ENCODE measurements around the gene FRMD1.

FRMD1 gene

GRCh38 chr6:168050225-168050880 is 28.7 kb downstream of the FRMD1 start:
- DNase-seq, result no peak
- in situ Hi-C loops (cut with HindIII; ENCODE audit: low pct_ligation_motif_present, low pct_unique_long_range_greater_than_20kb, low sequenced_read_pairs), result no loop called here

- in situ Hi-C loops (cut with HindIII; ENCODE audit: low pct_ligation_motif_present, low pct_unique_long_range_greater_than_20kb, low sequenced_read_pairs), result no loop called here
- DNase-seq, result no peak
Observed at GRCh38 chr6:168049706-168050224, 29.2 kb downstream of the FRMD1 start.

DNA sequence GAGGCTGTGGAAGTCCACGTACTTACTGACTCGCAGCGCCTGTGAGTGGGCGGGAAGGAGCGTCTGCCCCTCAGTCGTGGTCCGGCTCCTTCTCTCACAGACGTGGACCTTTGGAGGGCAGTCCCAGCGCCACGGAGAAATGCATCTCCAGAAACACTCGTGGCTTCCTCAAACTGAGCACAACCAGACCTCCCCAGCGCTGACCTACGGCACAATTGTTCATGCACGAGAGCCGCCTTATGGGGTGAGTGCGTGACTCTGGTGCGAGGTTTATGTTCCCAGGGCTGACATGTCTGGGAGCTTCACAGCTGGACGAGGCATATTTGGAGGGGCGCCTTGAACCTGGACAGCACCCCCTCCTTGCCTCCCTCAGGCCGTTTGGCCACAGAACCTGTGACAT is 29.7 kb downstream of the FRMD1 start:
- DNase-seq, result no peak
- in situ Hi-C loops (cut with HindIII; ENCODE audit: low pct_ligation_motif_present, low pct_unique_long_range_greater_than_20kb, low sequenced_read_pairs), result no loop called here

GRCh38 chr6:168048724-168049025 is 30.3 kb downstream of the FRMD1 start:
- no peak for DNase-seq
- in situ Hi-C loops (cut with HindIII; ENCODE audit: low pct_ligation_motif_present, low pct_unique_long_range_greater_than_20kb, low sequenced_read_pairs), result no loop called here

GRCh38 chr6:168047841-168048723 is 30.9 kb downstream of the FRMD1 start:
- in situ Hi-C loops (cut with HindIII; ENCODE audit: low pct_ligation_motif_present, low pct_unique_long_range_greater_than_20kb, low sequenced_read_pairs), result no loop called here
- no peak for DNase-seq

- in situ Hi-C loops (cut with HindIII; ENCODE audit: low pct_ligation_motif_present, low pct_unique_long_range_greater_than_20kb, low sequenced_read_pairs), result no loop called here
- no peak for DNase-seq
Observed at GRCh38 chr6:168046696-168047095, 32.3 kb downstream of the FRMD1 start.

GRCh38 chr6:168045706-168046620 is 33.0 kb downstream of the FRMD1 start:
- in situ Hi-C loops (cut with HindIII; ENCODE audit: low pct_ligation_motif_present, low pct_unique_long_range_greater_than_20kb, low sequenced_read_pairs), result no loop called here
- no peak for DNase-seq

DNA sequence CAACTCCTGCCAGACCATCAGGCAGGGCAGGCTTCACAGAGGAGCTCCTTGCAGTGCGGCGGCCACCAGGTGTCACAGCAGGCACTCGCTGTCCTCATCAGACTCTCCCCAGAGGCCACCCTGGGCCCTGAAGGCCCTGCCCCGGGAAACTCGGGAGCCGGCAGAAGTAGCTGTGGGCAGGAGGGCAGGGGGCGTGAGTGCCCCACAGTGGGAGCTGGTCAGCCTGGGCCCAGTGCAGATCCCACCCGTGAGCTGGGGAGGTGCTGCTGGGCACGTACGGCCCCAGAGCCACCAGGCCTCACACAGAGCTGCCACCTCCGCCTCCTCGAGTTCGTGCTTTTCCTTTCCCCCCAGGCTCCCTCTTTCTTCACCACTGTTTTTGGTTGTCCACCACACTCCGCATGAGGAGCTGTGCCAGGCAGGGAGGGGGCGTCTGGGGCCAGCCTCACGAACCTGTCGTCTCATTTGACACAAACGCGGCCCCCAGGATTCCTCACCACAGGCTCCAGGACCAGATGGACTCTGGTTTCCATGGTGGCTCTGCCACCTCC is 33.8 kb downstream of the FRMD1 start:
- in situ Hi-C loops (cut with HindIII; ENCODE audit: low pct_ligation_motif_present, low pct_unique_long_range_greater_than_20kb, low sequenced_read_pairs), result no loop called here
- no peak for DNase-seq

- in situ Hi-C loops (cut with HindIII; ENCODE audit: low pct_ligation_motif_present, low pct_unique_long_range_greater_than_20kb, low sequenced_read_pairs), result no loop called here
Observed at GRCh38 chr6:168044521-168045130, 34.4 kb downstream of the FRMD1 start.

DNA sequence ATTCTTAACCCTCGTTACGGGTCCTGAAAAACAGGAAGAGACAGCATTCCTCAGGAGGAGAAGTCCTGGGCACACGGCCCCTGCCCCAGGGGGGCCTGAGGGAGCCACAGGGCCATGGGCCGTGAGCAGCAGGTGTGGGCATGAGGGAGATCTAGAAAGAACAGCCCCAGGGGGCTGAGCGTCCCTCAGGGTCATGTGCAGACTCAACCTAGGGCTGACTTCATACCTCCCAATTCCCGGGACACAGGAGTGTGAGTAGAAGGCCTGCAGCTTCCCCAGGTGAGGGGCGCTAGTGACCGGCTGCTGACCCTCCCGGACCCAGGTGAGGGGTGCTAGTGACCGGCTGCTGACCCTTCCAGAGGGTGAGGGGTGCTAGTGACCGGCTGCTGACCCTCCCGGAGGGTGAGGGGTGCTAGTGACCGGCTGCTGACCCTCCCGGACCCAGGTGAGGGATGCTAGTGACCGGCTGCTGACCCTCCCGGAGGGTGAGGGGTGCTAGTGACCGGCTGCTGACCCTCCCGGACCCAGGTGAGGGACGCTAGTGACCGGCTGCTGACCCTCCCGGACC is 35.1 kb downstream of the FRMD1 start:
- DNase-seq, result no peak
- in situ Hi-C loops (cut with HindIII; ENCODE audit: low pct_ligation_motif_present, low pct_unique_long_range_greater_than_20kb, low sequenced_read_pairs), result no loop called here

More at GRCh38 chr6:168044521-168045130, 34.4 kb downstream of the FRMD1 start:
- no peak for DNase-seq

GRCh38 chr6:168043193-168043847 is 35.7 kb downstream of the FRMD1 start:
- no peak for DNase-seq
- in situ Hi-C loops (cut with HindIII; ENCODE audit: low pct_ligation_motif_present, low pct_unique_long_range_greater_than_20kb, low sequenced_read_pairs), result no loop called here

GRCh38 chr6:168042426-168043192 is 36.4 kb downstream of the FRMD1 start:
- in situ Hi-C loops (cut with HindIII; ENCODE audit: low pct_ligation_motif_present, low pct_unique_long_range_greater_than_20kb, low sequenced_read_pairs), result no loop called here

DNA sequence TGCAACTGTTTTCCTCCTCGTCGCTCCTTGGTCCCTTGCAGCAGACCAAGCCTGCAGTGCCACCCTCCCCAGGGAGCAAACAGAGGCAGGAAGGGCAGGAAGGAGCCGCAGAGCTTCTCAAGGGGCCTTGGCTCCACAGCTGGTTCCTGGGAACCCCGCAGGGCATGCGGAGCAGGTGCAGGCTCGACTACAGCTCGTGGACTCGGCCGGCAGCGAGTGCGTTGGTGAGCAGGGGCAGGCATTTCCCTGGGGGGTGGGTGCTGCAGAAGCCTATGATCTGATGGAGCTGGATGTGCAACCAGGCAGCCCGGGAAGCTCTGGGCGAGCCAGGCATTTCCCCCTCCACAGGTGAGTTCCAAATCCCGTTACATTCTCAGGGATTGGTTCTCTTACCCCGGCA is 37.1 kb downstream of the FRMD1 start:
- no peak for DNase-seq
- in situ Hi-C loops (cut with HindIII; ENCODE audit: low pct_ligation_motif_present, low pct_unique_long_range_greater_than_20kb, low sequenced_read_pairs), result no loop called here

More at GRCh38 chr6:168042426-168043192, 36.4 kb downstream of the FRMD1 start:
- DNase-seq, result no peak

DNA sequence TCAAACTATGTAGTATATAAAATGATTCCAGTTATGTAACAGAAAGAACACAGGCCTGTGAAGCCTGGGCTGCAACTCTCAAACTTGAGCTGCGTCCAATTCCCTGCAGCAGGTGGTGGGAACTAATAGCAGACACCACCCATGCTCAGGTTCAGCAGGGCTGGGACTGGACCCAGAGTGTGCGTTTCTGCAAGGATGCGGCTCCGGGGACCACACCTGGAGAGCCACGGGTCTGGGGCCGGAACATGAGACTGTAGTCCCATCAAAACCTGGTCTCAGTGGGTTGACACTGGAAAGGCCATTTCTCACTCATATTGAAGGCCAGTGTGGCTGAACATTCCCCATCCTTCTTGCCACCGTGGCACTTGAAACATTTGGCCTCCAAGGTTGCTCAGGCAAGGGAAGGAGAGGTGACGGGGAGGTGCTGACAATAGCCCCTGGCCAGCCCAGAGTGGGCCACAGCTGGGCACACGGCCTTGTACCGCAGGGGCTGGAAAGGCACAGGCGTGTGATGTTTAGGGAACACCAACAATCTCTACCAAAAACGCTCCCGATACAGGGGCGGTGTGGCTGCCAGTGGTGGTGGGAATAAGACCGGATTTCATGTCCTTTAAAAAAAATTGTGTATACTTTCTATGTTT is 38.0 kb downstream of the FRMD1 start:
- DNase-seq, result no peak
- in situ Hi-C loops (cut with HindIII; ENCODE audit: low pct_ligation_motif_present, low pct_unique_long_range_greater_than_20kb, low sequenced_read_pairs), result no loop called here

DNA sequence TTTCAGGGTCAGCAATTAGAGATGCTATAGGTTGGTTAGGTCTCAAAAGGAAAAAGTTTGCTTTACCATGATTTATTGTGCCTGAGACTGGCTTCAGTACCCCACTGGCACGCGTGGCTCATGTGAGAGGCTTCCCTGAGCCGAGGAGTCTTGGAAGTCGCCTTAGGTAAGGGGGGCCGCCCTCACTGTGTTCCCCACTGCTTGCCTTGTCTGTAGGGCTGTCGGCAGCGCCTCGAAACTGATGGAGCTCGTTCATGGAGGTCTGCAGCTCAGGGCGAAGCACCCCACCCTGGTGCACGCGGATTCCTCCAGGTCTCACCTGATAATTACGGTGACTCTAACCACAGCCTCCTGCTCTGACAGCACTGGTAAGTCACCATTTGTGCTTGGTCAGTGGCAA is 39.2 kb downstream of the FRMD1 start:
- DNase-seq, result no peak

DNA sequence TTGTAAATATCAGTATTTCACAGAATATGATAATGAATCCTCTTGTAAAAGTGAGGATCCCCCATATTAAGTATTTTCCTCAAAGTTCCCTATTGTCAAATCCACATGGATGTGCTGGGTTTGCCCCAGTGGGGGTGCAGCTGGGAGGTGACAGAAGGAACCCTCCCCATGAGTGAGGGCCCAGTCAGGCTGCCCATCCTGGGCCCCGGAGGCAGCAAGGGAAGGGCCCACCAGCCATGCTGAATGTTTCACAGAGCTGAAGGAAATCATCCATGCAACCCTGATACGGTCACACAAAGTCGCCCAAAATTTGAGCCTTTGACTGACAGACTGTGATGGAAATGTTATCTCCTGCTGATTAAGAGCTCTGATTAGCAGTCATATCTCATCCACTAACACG is 39.7 kb downstream of the FRMD1 start:
- in situ Hi-C loops (cut with HindIII; ENCODE audit: low pct_ligation_motif_present, low pct_unique_long_range_greater_than_20kb, low sequenced_read_pairs), result no loop called here
- DNase-seq, result no peak

More for the DNA sequence above, 39.2 kb downstream of the FRMD1 start:
- in situ Hi-C loops (cut with HindIII; ENCODE audit: low pct_ligation_motif_present, low pct_unique_long_range_greater_than_20kb, low sequenced_read_pairs), result no loop called here

Data from ACHN (cell line).